Liver (tissue), 9 donors: ENCODE data around the gene FOXF2. TPM values are rescaled to one million over a fixed set of nuclear protein-coding genes. Genes with fewer than 3 reads are reported as not detected.

Experiments used
- DNase-seq: peaks from one replicate; pipeline ENCODE4 v3.0.0-alpha.2; 2017; ENCODE audit warnings: low spot score
- H3K27ac ChIP-seq, 2 donors: one replicate each; pipeline ENCODE4 v1.7.0; 2013; ENCODE audit warnings: inconsistent platforms in 2 of 2, low read length in 2 of 2, control low read depth in 1 of 2, low read depth in 1 of 2, mild to moderate bottlenecking in 1 of 2
- H3K27me3 ChIP-seq, 4 donors: one replicate each; pipeline versions ENCODE4 v1.6.1 to v1.7.0; 2013; ENCODE audit warnings: low read length in 3 of 4, inconsistent platforms in 1 of 4, mild to moderate bottlenecking in 1 of 4, moderate library complexity in 1 of 4; ENCODE audit not compliant: control insufficient read depth in 4 of 4, insufficient read depth in 4 of 4
- H3K36me3 ChIP-seq, 4 donors: one replicate each; pipeline versions ENCODE4 v1.6.1 to v1.7.0; 2013; ENCODE audit warnings: low read length in 3 of 4, mild to moderate bottlenecking in 3 of 4, low read depth in 1 of 4, moderate library complexity in 1 of 4; ENCODE audit not compliant: control insufficient read depth in 4 of 4, insufficient read depth in 3 of 4
- H3K4me1 ChIP-seq, 4 donors: one replicate each; pipeline versions ENCODE4 v1.6.1 to v1.7.0; 2013; ENCODE audit warnings: low read length in 3 of 4, mild to moderate bottlenecking in 3 of 4, moderate library complexity in 1 of 4; ENCODE audit not compliant: control insufficient read depth in 4 of 4, insufficient read depth in 4 of 4
- H3K4me3 ChIP-seq, 3 donors: one replicate each; pipeline versions ENCODE4 v1.6.1 to v1.7.0; 2013; ENCODE audit warnings: low read length in 3 of 3, control low read depth in 1 of 3, low read depth in 1 of 3, mild to moderate bottlenecking in 1 of 3
- H3K9ac ChIP-seq, 2 donors: one replicate each; pipeline ENCODE4 v1.7.0; 2013; ENCODE audit warnings: low read length in 2 of 2, mild to moderate bottlenecking in 2 of 2, moderate library complexity in 2 of 2, control low read depth in 1 of 2, low read depth in 1 of 2
- H3K9me3 ChIP-seq, 4 donors: one replicate each; pipeline versions ENCODE4 v1.6.1 to v1.7.0; 2013; ENCODE audit warnings: low read length in 3 of 4; ENCODE audit not compliant: control insufficient read depth in 4 of 4
- ATF3 ChIP-seq: IDR thresholded peaks from 2 replicates; pipeline ENCODE4 v1.6.1; 2016; ENCODE audit warnings: antibody characterized with exemption
- CTCF ChIP-seq: fragments of 150-350 bp; IDR thresholded peaks from 2 replicates; pipeline ENCODE4 v1.5.1; 2017; ENCODE audit warnings: improper control_type of control experiment, low read depth, low read length; ENCODE audit not compliant: missing input control
- EGR1 ChIP-seq, 2 donors: IDR thresholded peaks; 2 replicates each; pipeline ENCODE4 v1.6.1; 2016 to 2018; ENCODE audit warnings: antibody characterized with exemption in 2 of 2, low read depth in 2 of 2
- FOXA1 ChIP-seq: IDR thresholded peaks from 2 replicates; pipeline ENCODE4 v1.6.1; 2016; ENCODE audit warnings: antibody characterized with exemption
- FOXA2 ChIP-seq: IDR thresholded peaks from 2 replicates; pipeline ENCODE4 v1.6.1; 2016; ENCODE audit warnings: antibody characterized with exemption
- GABPA ChIP-seq, 2 donors: IDR thresholded peaks in 1 of 2; conservative IDR thresholded peaks in 1 of 2; 2 replicates each; pipeline ENCODE4 v1.6.1; 2016; ENCODE audit warnings: antibody characterized with exemption in 2 of 2, mild to moderate bottlenecking in 1 of 2, moderate library complexity in 1 of 2
- HNF4A ChIP-seq, 2 donors: conservative IDR thresholded peaks; 2 replicates each; pipeline ENCODE4 v1.6.1; 2016; ENCODE audit warnings: antibody characterized with exemption in 2 of 2, mild to moderate bottlenecking in 2 of 2
- HNF4G ChIP-seq: IDR thresholded peaks from 2 replicates; pipeline ENCODE4 v1.6.1; 2016; ENCODE audit warnings: antibody characterized with exemption
- JUND ChIP-seq, 2 donors: IDR thresholded peaks; 2 replicates each; pipeline ENCODE4 v1.6.1; 2016; ENCODE audit warnings: antibody characterized with exemption in 2 of 2
- MAX ChIP-seq: IDR thresholded peaks from 2 replicates; pipeline ENCODE4 v1.6.1; 2016; ENCODE audit warnings: antibody characterized with exemption
- NR2F2 ChIP-seq: IDR thresholded peaks from 2 replicates; pipeline ENCODE4 v1.6.1; 2016; ENCODE audit warnings: antibody characterized with exemption
- RAD21 ChIP-seq, 2 donors: IDR thresholded peaks; 2 replicates each; pipeline ENCODE4 v1.6.1; 2016; ENCODE audit warnings: antibody characterized with exemption in 2 of 2, mild to moderate bottlenecking in 2 of 2
- REST ChIP-seq: IDR thresholded peaks from 2 replicates; pipeline ENCODE4 v1.6.1; 2016; ENCODE audit warnings: antibody characterized with exemption, mild to moderate bottlenecking
- RXRA ChIP-seq, 2 donors: IDR thresholded peaks; 2 replicates each; pipeline ENCODE4 v1.6.1; 2017 to 2018; ENCODE audit warnings: antibody characterized with exemption in 2 of 2, mild to moderate bottlenecking in 1 of 2
- SP1 ChIP-seq: IDR thresholded peaks from 2 replicates; pipeline ENCODE4 v1.6.1; 2018; ENCODE audit warnings: antibody characterized with exemption, mild to moderate bottlenecking
- TAF1 ChIP-seq: conservative IDR thresholded peaks from 2 replicates; pipeline ENCODE4 v1.6.1; 2016; ENCODE audit warnings: antibody characterized with exemption, mild to moderate bottlenecking
- YY1 ChIP-seq: IDR thresholded peaks from 2 replicates; pipeline ENCODE4 v1.6.1; 2016; ENCODE audit warnings: antibody characterized with exemption, mild to moderate bottlenecking
- ZBTB33 ChIP-seq: IDR thresholded peaks from 2 replicates; pipeline ENCODE4 v1.6.1; 2016; ENCODE audit warnings: antibody characterized with exemption
- WGBS: extraction: QIAGEN DNeasy Blood & Tissue Kit; methylation state at CpG from one replicate; pipeline ENCODE4 v1.1.7; 2013; 5-methylcytosine and 5-hydroxymethylcytosine counted together
- polyA plus RNA-seq, 2 donors: library from polyadenylated mRNA; stranded (reverse) in 1 of 2; unstranded in 1 of 2; fragments of 200-250 nt in 1 of 2; fragments of >200 nt in 1 of 2; fragmentation: Nextera tagmentation in 1 of 2; extraction: Ambion mirVana in 1 of 2; gene quantifications; one replicate each; pipeline versions ENCODE4 v1.2.1 to v1.2.3, GENCODE V29; 2013 to 2015
- total RNA-seq, 2 donors: library from RNA; depleted of rRNA; stranded (reverse); fragments of >200 nt; gene quantifications; one replicate each; pipeline ENCODE4 v1.2.3, GENCODE V29; 2014
- donor health status: healthy.
- donor health status: healthy.
- donor health status: healthy.
- donor health status: healthy.
- donor health status: healthy.

Gene FOXF2
- total and polyA plus RNA-seq, 4 donors = 0.05 TPM; not detected in 3

- TF ChIP-seq EGR1 (IDR thresholded peaks at IDR 0.05; ENCODE audit: low read depth in 2 of 2) = no peak
- no peak for TF ChIP-seq YY1
- TF ChIP-seq ZBTB33 = no peak
- no peak for TF ChIP-seq GABPA (IDR thresholded peaks at IDR 0.05 in 1 of 2, conservative IDR thresholded peaks at IDR 0.05 in 1 of 2)
- no peak for TF ChIP-seq HNF4G
- no peak for TF ChIP-seq SP1
- no peak for TF ChIP-seq NR2F2
- no peak for TF ChIP-seq JUND (IDR thresholded peaks at IDR 0.05)
- TF ChIP-seq TAF1 = no peak
- TF ChIP-seq HNF4A (conservative IDR thresholded peaks at IDR 0.05) = no peak
- no peak for TF ChIP-seq CTCF
- no peak for TF ChIP-seq RXRA (IDR thresholded peaks at IDR 0.05)
- TF ChIP-seq FOXA1 = no peak
- no peak for TF ChIP-seq RAD21 (IDR thresholded peaks at IDR 0.05)
- TF ChIP-seq REST = no peak
- no peak for TF ChIP-seq FOXA2
- no peak for TF ChIP-seq MAX
- no peak overlapping the region for H3K9ac ChIP-seq
- no peaks in the 10 kb centered on the region for H3K36me3 ChIP-seq
- no peak for DNase-seq
- H3K9me3 ChIP-seq = no peaks in the 10 kb centered on the region
- H3K4me1 ChIP-seq = no peaks in the 10 kb centered on the region
- H3K27me3 ChIP-seq = peaks cover 0 to 5% (median 3%) of the 10 kb centered on the region in 4 donors
- no peak overlapping the region for H3K4me3 ChIP-seq
- no peak overlapping the region for H3K27ac ChIP-seq
- 84% methylated on average over 9 of the region's 9 CpGs for WGBS
Measured at GRCh38 chr6:1362643-1363042, 26.7 kb upstream of the FOXF2 start.

- no peak overlapping the region for H3K27ac ChIP-seq
- no peaks in the 10 kb centered on the region for H3K4me1 ChIP-seq
- no peaks in the 10 kb centered on the region for H3K36me3 ChIP-seq
- H3K27me3 ChIP-seq = peaks cover 0 to 5% (median 3%) of the 10 kb centered on the region in 4 donors
- no peak overlapping the region for H3K9ac ChIP-seq
- H3K9me3 ChIP-seq = no peaks in the 10 kb centered on the region
- WGBS = 81% methylated on average over 4 of the region's 4 CpGs
- no peak for DNase-seq
- no peak overlapping the region for H3K4me3 ChIP-seq
- TF ChIP-seq RXRA (IDR thresholded peaks at IDR 0.05) = no peak
- no peak for TF ChIP-seq EGR1 (IDR thresholded peaks at IDR 0.05; ENCODE audit: low read depth in 2 of 2)
- no peak for TF ChIP-seq NR2F2
- TF ChIP-seq ATF3 = no peak
- no peak for TF ChIP-seq CTCF
- TF ChIP-seq HNF4A (conservative IDR thresholded peaks at IDR 0.05) = no peak
- TF ChIP-seq MAX = no peak
- TF ChIP-seq FOXA1 = no peak
- TF ChIP-seq RAD21 (IDR thresholded peaks at IDR 0.05) = no peak
- no peak for TF ChIP-seq ZBTB33
- TF ChIP-seq TAF1 = no peak
- TF ChIP-seq JUND (IDR thresholded peaks at IDR 0.05) = no peak
- TF ChIP-seq SP1 = no peak
- TF ChIP-seq HNF4G = no peak
Measured at GRCh38 chr6:1363298-1363697, 26.1 kb upstream of the FOXF2 start.
